H4 (cell line): ENCODE data around the gene CORO2B. TPM values are rescaled to one million over a fixed set of nuclear protein-coding genes. Genes with fewer than 3 reads are reported as not detected.

Experiments used
- DNase-seq: peaks from one replicate; pipeline ENCODE4 v3.0.0-alpha.2; 2015; ENCODE audit warnings: low spot score
- total RNA-seq: library from RNA; depleted of rRNA; stranded (reverse); fragments of >200 nt; shearing (Covaris generic); gene quantifications from 2 replicates; pipeline ENCODE4 v1.2.3, GENCODE V29; 2014

The CORO2B gene
- total RNA-seq, 1 experiment from 2014 or later: 0.64 TPM

GRCh38 chr15:68592054-68592453 lies 13.3 kb downstream of the CORO2B start:
- no peak for DNase-seq

GRCh38 chr15:68592544-68592943 lies 13.8 kb downstream of the CORO2B start:
- no peak for DNase-seq

GRCh38 chr15:68593341-68593740 lies 14.5 kb downstream of the CORO2B start:
- no peak for DNase-seq

GRCh38 chr15:68593828-68594532 lies 15.2 kb downstream of the CORO2B start:
- no peak for DNase-seq

- DNase-seq: no peak
Measured at GRCh38 chr15:68594533-68595259, 15.9 kb downstream of the CORO2B start.

GRCh38 chr15:68595260-68595564 lies 16.4 kb downstream of the CORO2B start:
- DNase-seq: no peak

GRCh38 chr15:68595761-68596160 lies 17.0 kb downstream of the CORO2B start:
- no peak for DNase-seq

- DNase-seq: no peak
Measured at GRCh38 chr15:68596691-68597090, 17.9 kb downstream of the CORO2B start.

- DNase-seq: no peak
Measured at GRCh38 chr15:68597581-68597980, 18.8 kb downstream of the CORO2B start.

- no peak for DNase-seq
Measured at GRCh38 chr15:68598171-68599152, 19.7 kb downstream of the CORO2B start.

GRCh38 chr15:68599153-68599545 lies 20.4 kb downstream of the CORO2B start:
- DNase-seq: no peak

- DNase-seq: peak; percentile 27
Measured at GRCh38 chr15:68599560-68600071, 20.8 kb downstream of the CORO2B start.

GRCh38 chr15:68601206-68602197 lies 22.7 kb downstream of the CORO2B start:
- DNase-seq: no peak

GRCh38 chr15:68602459-68603215 lies 23.8 kb downstream of the CORO2B start:
- no peak for DNase-seq

- DNase-seq: no peak
Measured at GRCh38 chr15:68603216-68603595, 24.4 kb downstream of the CORO2B start.

GRCh38 chr15:68603951-68604350 lies 25.2 kb downstream of the CORO2B start:
- DNase-seq: no peak

- DNase-seq: peak; percentile 55
Measured at GRCh38 chr15:68604840-68605478, 26.2 kb downstream of the CORO2B start.

- no peak for DNase-seq
Measured at GRCh38 chr15:68606375-68606774, 27.6 kb downstream of the CORO2B start.

- DNase-seq: no peak
Measured at GRCh38 chr15:68608206-68608843, 29.5 kb downstream of the CORO2B start.
